DND-41 (cell line): ENCODE measurements around the gene CLOCK.

Experiments used
- EZH2 ChIP-seq: IDR thresholded peaks from 3 replicates; pipeline ENCODE4 v1.6.1; 2012; ENCODE audit warnings: borderline replicate concordance, low read depth, mild to moderate bottlenecking, moderate library complexity, low read length, inconsistent platforms; ENCODE audit not compliant: severe bottlenecking
- TF ChIP-seq, protein P1 (sequence below): IDR thresholded peaks from 2 replicates; pipeline ENCODE4 v1.5.1; 2012; ENCODE audit warnings: borderline replicate concordance, low read length, moderate library complexity, mild to moderate bottlenecking; ENCODE audit not compliant: poor library complexity, severe bottlenecking; ENCODE audit errors: extremely low read depth

DNA sequence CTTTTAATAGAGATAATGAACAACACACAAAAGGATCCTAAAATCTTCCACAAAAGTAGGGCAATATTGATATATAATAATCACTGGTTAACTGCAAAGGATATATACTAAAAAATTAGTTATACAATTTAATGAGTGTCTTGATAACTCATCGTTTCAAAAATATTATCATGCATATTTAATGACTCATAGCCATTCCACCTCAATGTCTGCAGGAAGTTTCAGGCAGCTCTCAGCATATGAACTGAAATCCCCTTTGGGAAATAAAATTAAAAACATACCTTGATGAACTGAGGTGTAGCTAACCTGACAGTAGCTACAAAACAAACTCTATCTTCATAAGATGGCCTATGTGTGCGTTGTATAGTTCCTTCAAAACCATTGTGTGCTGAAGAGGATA is 88.1 kb downstream of the CLOCK start:
- TF ChIP-seq, protein P1, sequence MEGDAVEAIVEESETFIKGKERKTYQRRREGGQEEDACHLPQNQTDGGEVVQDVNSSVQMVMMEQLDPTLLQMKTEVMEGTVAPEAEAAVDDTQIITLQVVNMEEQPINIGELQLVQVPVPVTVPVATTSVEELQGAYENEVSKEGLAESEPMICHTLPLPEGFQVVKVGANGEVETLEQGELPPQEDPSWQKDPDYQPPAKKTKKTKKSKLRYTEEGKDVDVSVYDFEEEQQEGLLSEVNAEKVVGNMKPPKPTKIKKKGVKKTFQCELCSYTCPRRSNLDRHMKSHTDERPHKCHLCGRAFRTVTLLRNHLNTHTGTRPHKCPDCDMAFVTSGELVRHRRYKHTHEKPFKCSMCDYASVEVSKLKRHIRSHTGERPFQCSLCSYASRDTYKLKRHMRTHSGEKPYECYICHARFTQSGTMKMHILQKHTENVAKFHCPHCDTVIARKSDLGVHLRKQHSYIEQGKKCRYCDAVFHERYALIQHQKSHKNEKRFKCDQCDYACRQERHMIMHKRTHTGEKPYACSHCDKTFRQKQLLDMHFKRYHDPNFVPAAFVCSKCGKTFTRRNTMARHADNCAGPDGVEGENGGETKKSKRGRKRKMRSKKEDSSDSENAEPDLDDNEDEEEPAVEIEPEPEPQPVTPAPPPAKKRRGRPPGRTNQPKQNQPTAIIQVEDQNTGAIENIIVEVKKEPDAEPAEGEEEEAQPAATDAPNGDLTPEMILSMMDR, result no peak
- no peak for TF ChIP-seq EZH2
